ENCODE measurements around the gene PCDHGC3. TPM values are rescaled to one million over a fixed set of nuclear protein-coding genes. Genes with fewer than 3 reads are reported as not detected.

Gene PCDHGC3
- total RNA-seq, 4 donors from 2014 or later = 40.4 to 77.7 (median 56.3) TPM

GRCh38 chr5:141485321-141486055 is 9.7 kb downstream of the PCDHGC3 start:
- peaks cover 0 to 41% (median 6%) of the 10 kb centered on the region in 4 donors for H3K4me1 ChIP-seq
- 74% methylated on average over 38 of the region's 38 CpGs for WGBS, 2 donors
- TF ChIP-seq POLR2A (IDR thresholded peaks at IDR 0.05) = no peak
- TF ChIP-seq CTCF (IDR thresholded peaks at IDR 0.05) = no peak
- no peak for TF ChIP-seq EP300 (IDR thresholded peaks at IDR 0.05)
- no peaks in the 10 kb centered on the region for H3K27me3 ChIP-seq
- no peak overlapping the region for H3K27ac ChIP-seq
- H3K9me3 ChIP-seq = no peaks in the 10 kb centered on the region
- H3K36me3 ChIP-seq = peaks cover 0 to 40% (median 0%) of the 10 kb centered on the region in 3 donors
- DNase-seq (ENCODE audit: low spot score in 2 of 2) = no peak
- H3K4me3 ChIP-seq = peak overlapping the region in 2 of 4 donors; percentile 22 to 36

- Histone ChIP-seq H3K27ac (no peak overlapping the region), H3K27me3 (no peaks in the 10 kb centered on the region), H3K9me3 (no peaks in the 10 kb centered on the region), H3K4me3 (no peak overlapping the region), H3K36me3 (peaks cover 0 to 46% (median 0%) of the 10 kb centered on the region in 3 donors), H3K4me1 (peaks cover 0 to 36% (median 6%) of the 10 kb centered on the region in 4 donors)
- 89 to 92% methylated on average over 9 of the region's 9 CpGs for WGBS, 2 donors
- no peak for DNase-seq (ENCODE audit: low spot score in 2 of 2)
- TF ChIP-seq POLR2A (IDR thresholded peaks at IDR 0.05) = no peak
- no peak for TF ChIP-seq CTCF (IDR thresholded peaks at IDR 0.05)
- no peak for TF ChIP-seq EP300 (IDR thresholded peaks at IDR 0.05)
These were observed 10.3 kb downstream of the PCDHGC3 start for GRCh38 chr5:141486091-141486490.

- Histone ChIP-seq H3K27ac (no peak overlapping the region), H3K27me3 (no peaks in the 10 kb centered on the region), H3K4me3 (no peak overlapping the region), H3K4me1 (peaks cover 0 to 37% (median 7%) of the 10 kb centered on the region in 4 donors), H3K9me3 (no peaks in the 10 kb centered on the region), H3K36me3 (peaks cover 0 to 56% (median 0%) of the 10 kb centered on the region in 3 donors)
- no peak for TF ChIP-seq POLR2A (IDR thresholded peaks at IDR 0.05)
- DNase-seq (ENCODE audit: low spot score in 2 of 2) = no peak
- WGBS, 2 donors = 88 to 93% methylated on average over 7 of the region's 7 CpGs
These were observed 11.4 kb downstream of the PCDHGC3 start for GRCh38 chr5:141487131-141487530.

DNA sequence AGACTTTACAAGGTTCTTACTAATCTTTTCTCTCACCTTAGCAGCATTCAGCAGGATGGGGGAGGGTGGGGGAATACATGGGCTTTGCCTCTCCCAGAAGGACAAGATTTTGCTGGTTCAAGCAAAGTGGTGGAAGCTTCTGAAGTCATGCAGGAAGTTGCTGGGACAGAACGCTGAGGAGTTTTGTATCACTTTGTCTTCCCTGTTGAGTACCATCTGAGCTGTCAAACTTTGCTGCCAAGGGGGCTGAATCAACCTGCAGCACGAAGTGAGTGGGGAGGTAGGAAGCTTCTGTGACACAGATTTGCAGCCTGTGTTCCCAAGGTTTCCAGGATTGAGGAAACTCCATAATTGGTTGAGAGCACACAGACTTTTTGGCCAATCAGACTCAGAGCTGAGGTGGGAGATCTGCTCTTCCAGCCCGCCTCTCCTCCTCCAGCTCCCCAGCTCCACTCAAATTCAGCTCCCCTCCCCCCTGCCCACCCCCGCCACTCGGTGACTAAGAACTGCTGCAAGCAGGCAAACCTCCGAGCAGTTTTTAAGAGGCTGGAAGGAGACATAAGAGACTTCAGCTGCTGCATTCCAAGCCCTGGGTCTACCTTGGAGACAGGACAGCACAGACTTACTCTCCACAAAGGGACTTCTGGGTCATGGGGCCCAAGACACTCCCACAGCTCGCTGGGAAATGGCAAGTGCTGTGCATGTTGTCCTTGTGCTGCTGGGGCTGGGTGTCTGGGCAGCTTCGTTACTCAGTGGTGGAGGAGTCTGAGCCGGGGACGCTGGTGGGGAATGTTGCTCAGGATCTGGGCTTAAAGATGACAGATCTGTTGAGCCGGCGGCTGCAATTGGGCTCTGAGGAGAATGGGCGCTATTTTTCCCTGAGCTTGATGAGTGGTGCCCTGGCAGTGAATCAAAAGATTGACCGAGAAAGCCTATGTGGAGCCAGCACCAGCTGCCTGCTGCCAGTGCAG is 13.1 kb downstream of the PCDHGC3 start, which contains the start of gene PCDHGC5:
Gene PCDHGC5, plus strand, starts transcription at position 491 of the 971 bp plus-strand sequence. Its CDS starts 160 bp downstream, at position 651.
- TF ChIP-seq EP300 (IDR thresholded peaks at IDR 0.05) (no peak), POLR2A (IDR thresholded peaks at IDR 0.05) (no peak), CTCF (IDR thresholded peaks at IDR 0.05) (no peak)
- Histone ChIP-seq H3K4me3 (no peak within 1 kb of the TSS), H3K27ac (no peak within 1 kb of the TSS), H3K27me3 (no peaks in the 10 kb centered on the region), H3K9me3 (no peaks in the 10 kb centered on the region), H3K36me3 (peaks cover 0 to 60% (median 0%) of the 10 kb centered on the region in 3 donors), H3K4me1 (peaks cover 0 to 43% (median 18%) of the 10 kb centered on the region in 4 donors)
- WGBS, 2 donors = 75% methylated on average over 11 to 14 of the region's 14 CpGs
- no peak for DNase-seq (ENCODE audit: low spot score in 2 of 2)

GRCh38 chr5:141489841-141490240 is 14.1 kb downstream of the PCDHGC3 start:
- Histone ChIP-seq H3K4me3 (no peak overlapping the region), H3K27ac (no peak overlapping the region), H3K36me3 (peaks cover 0 to 63% (median 0%) of the 10 kb centered on the region in 3 donors), H3K27me3 (no peaks in the 10 kb centered on the region), H3K4me1 (peaks cover 0 to 43% (median 15%) of the 10 kb centered on the region in 4 donors), H3K9me3 (no peaks in the 10 kb centered on the region)
- DNase-seq (ENCODE audit: low spot score in 2 of 2) = no peak
- WGBS, 2 donors = 94 to 95% methylated on average over 10 of the region's 10 CpGs
- no peak for TF ChIP-seq EP300 (IDR thresholded peaks at IDR 0.05)
- TF ChIP-seq POLR2A (IDR thresholded peaks at IDR 0.05) = no peak
- no peak for TF ChIP-seq CTCF (IDR thresholded peaks at IDR 0.05)

Measured in tibial nerve (tissue), 4 donors.